Activated CD4-positive, alpha-beta memory T cell treated with anti-CD3 and anti-CD28 coated beads, Interleukin-2, amount 10 ng/mL, durations not matched to agents 7 days and 5 days (primary cell): Measurements from ENCODE around the gene ANKRD9. TPM values are rescaled to one million over a fixed set of nuclear protein-coding genes. Genes with fewer than 3 reads are reported as not detected.
A peak's percentile ranks its signal among the peaks of the same experiment; 100 is the strongest.

ENCODE experiments used
- CTCF ChIA-PET: fragments of 350-600 bp; sonication (Branson Sonifier 250); formaldehyde crosslinking; loops from one replicate; lab custom pipeline; 2021; ENCODE audit warnings: antibody characterized with exemption, inconsistent platforms; lab: Charles Lee
- POLR2A ChIA-PET: fragments of 350-600 bp; sonication (Branson Sonifier 250); formaldehyde crosslinking; loops from one replicate; lab custom pipeline; 2021; ENCODE audit warnings: antibody characterized with exemption; lab: Charles Lee
- DNase-seq: peaks from one replicate; pipeline ENCODE4 v3.0.0-alpha.2; 2020
- H3K27ac Mint-ChIP-seq: one replicate; pipeline ENCODE4 v1.8.0; 2021; ENCODE audit warnings: mild to moderate bottlenecking, mixed read lengths
- H3K27me3 Mint-ChIP-seq: one replicate; pipeline ENCODE4 v1.8.0; 2021; ENCODE audit warnings: mixed read lengths
- H3K36me3 Mint-ChIP-seq: one replicate; pipeline ENCODE4 v1.8.0; 2021; ENCODE audit warnings: low read depth, mixed read lengths
- H3K4me1 Mint-ChIP-seq: one replicate; pipeline ENCODE4 v1.8.0; 2021; ENCODE audit warnings: mixed read lengths
- H3K4me3 Mint-ChIP-seq: one replicate; pipeline ENCODE4 v1.8.0; 2021; ENCODE audit warnings: mild to moderate bottlenecking, mixed read lengths
- H3K9me3 Mint-ChIP-seq: one replicate; pipeline ENCODE4 v1.8.0; 2021; ENCODE audit warnings: mixed read lengths
- total RNA-seq, 2 experiments: library from RNA; stranded (reverse); gene quantifications; one replicate each; pipeline ENCODE4 v1.2.3, GENCODE V29; 2021

ANKRD9 gene
- total RNA-seq, 2 experiments from 2014 or later = 11.2 to 12.3 TPM

- no peaks in the 10 kb centered on the region for H3K36me3 Mint-ChIP-seq
- POLR2A ChIA-PET = no interaction called here
- no peaks in the 10 kb centered on the region for H3K27me3 Mint-ChIP-seq
- H3K27ac Mint-ChIP-seq = no peak overlapping the region
- no peak overlapping the region for H3K4me3 Mint-ChIP-seq
- CTCF ChIA-PET = no interaction called here
- no peaks in the 10 kb centered on the region for H3K9me3 Mint-ChIP-seq
- no peak for DNase-seq
- H3K4me1 Mint-ChIP-seq = peaks cover 20% of the 10 kb centered on the region
These were observed 3.6 kb downstream of the ANKRD9 start for GRCh38 chr14:102505775-102506625.

- Mint-ChIP-seq H3K4me3 (no peak overlapping the region), H3K4me1 (peaks cover 21% of the 10 kb centered on the region), H3K9me3 (no peaks in the 10 kb centered on the region), H3K27ac (no peak overlapping the region), H3K27me3 (no peaks in the 10 kb centered on the region), H3K36me3 (no peaks in the 10 kb centered on the region)
- POLR2A ChIA-PET = no interaction called here
- CTCF ChIA-PET = no interaction called here
- no peak for DNase-seq
These were observed 4.5 kb downstream of the ANKRD9 start for GRCh38 chr14:102505000-102505619.

- Mint-ChIP-seq H3K9me3 (no peaks in the 10 kb centered on the region), H3K4me1 (peaks cover 25% of the 10 kb centered on the region), H3K36me3 (no peaks in the 10 kb centered on the region), H3K27ac (no peak overlapping the region), H3K4me3 (no peak overlapping the region), H3K27me3 (no peaks in the 10 kb centered on the region)
- POLR2A ChIA-PET = no interaction called here
- CTCF ChIA-PET = no interaction called here
- DNase-seq = no peak
These were observed 5.1 kb downstream of the ANKRD9 start for GRCh38 chr14:102504328-102504999.

- Mint-ChIP-seq H3K27me3 (no peaks in the 10 kb centered on the region), H3K4me1 (peaks cover 26% of the 10 kb centered on the region), H3K36me3 (peaks cover 2% of the 10 kb centered on the region), H3K4me3 (no peak overlapping the region), H3K9me3 (no peaks in the 10 kb centered on the region), H3K27ac (no peak overlapping the region)
- CTCF ChIA-PET = no interaction called here
- DNase-seq = no peak
- POLR2A ChIA-PET = no interaction called here
These were observed 5.8 kb downstream of the ANKRD9 start for GRCh38 chr14:102503641-102504327.

- Mint-ChIP-seq H3K27ac (no peak overlapping the region), H3K27me3 (no peaks in the 10 kb centered on the region), H3K4me3 (no peak overlapping the region), H3K4me1 (peaks cover 19% of the 10 kb centered on the region), H3K36me3 (peaks cover 5% of the 10 kb centered on the region), H3K9me3 (no peaks in the 10 kb centered on the region)
- CTCF ChIA-PET = interaction anchor here (1.0 to 3.0 kb wide), 2 partner anchors 14 to 65 kb away, joined by 3 to 20 read pairs; no protein-coding TSS in a partner anchor
- DNase-seq = no peak
- POLR2A ChIA-PET = no interaction called here
These were observed 7.0 kb downstream of the ANKRD9 start for GRCh38 chr14:102502571-102502970.

- ChIA-PET CTCF (interaction anchor here (0.6 to 3.0 kb wide), 3 partner anchors 14 to 64 kb away, joined by 3 to 20 read pairs (median 3); no protein-coding TSS in a partner anchor), POLR2A (no interaction called here)
- Mint-ChIP-seq H3K36me3 (peaks cover 5% of the 10 kb centered on the region), H3K9me3 (no peaks in the 10 kb centered on the region), H3K4me1 (peaks cover 19% of the 10 kb centered on the region), H3K27me3 (no peaks in the 10 kb centered on the region), H3K27ac (no peak overlapping the region), H3K4me3 (no peak overlapping the region)
- no peak for DNase-seq
These were observed 7.7 kb downstream of the ANKRD9 start for GRCh38 chr14:102501751-102502315.

- Mint-ChIP-seq H3K9me3 (no peaks in the 10 kb centered on the region), H3K36me3 (peaks cover 5% of the 10 kb centered on the region), H3K27me3 (no peaks in the 10 kb centered on the region), H3K27ac (peak overlapping the region; percentile 64), H3K4me1 (peaks cover 19% of the 10 kb centered on the region), H3K4me3 (no peak overlapping the region)
- ChIA-PET CTCF (interaction anchor here (0.8 to 3.0 kb wide), 5 partner anchors 9 to 186 kb away, joined by 3 to 20 read pairs (median 4); partner anchors contain the start of gene ANKRD9), POLR2A (interaction anchor here (1.0 kb wide), 1 partner anchor 9 kb away, joined by 8 read pairs; the partner anchor contains the start of gene ANKRD9)
- DNase-seq = no peak
These were observed 8.9 kb downstream of the ANKRD9 start for GRCh38 chr14:102500713-102501112.

GRCh38 chr14:102500158-102500662 lies 9.4 kb downstream of the ANKRD9 start:
- Mint-ChIP-seq H3K9me3 (no peaks in the 10 kb centered on the region), H3K36me3 (peaks cover 5% of the 10 kb centered on the region), H3K27me3 (no peaks in the 10 kb centered on the region), H3K27ac (peak overlapping the region; percentile 64), H3K4me3 (no peak overlapping the region), H3K4me1 (peaks cover 19% of the 10 kb centered on the region)
- peak; percentile 55 for DNase-seq
- CTCF ChIA-PET = interaction anchor here (0.8 to 3.0 kb wide), 5 partner anchors 10 to 186 kb away, joined by 3 to 20 read pairs (median 4); partner anchors contain the start of gene ANKRD9
- POLR2A ChIA-PET = interaction anchor here (1.0 kb wide), 1 partner anchor 10 kb away, joined by 8 read pairs; the partner anchor contains the start of gene ANKRD9

- Mint-ChIP-seq H3K36me3 (peaks cover 5% of the 10 kb centered on the region), H3K27me3 (no peaks in the 10 kb centered on the region), H3K4me3 (no peak overlapping the region), H3K27ac (peak overlapping the region; percentile 64), H3K4me1 (peaks cover 19% of the 10 kb centered on the region), H3K9me3 (no peaks in the 10 kb centered on the region)
- ChIA-PET CTCF (interaction anchor here (0.8 to 3.0 kb wide), 6 partner anchors 10 to 185 kb away, joined by 3 to 20 read pairs (median 4); partner anchors contain the start of gene ANKRD9), POLR2A (interaction anchor here (1.0 kb wide), 2 partner anchors 11 to 25 kb away, joined by 3 to 8 read pairs; partner anchors contain the start of gene ANKRD9)
- DNase-seq = no peak
These were observed 10.0 kb downstream of the ANKRD9 start for GRCh38 chr14:102499401-102500157.

- Mint-ChIP-seq H3K27ac (no peak overlapping the region), H3K4me3 (no peak overlapping the region), H3K9me3 (no peaks in the 10 kb centered on the region), H3K27me3 (no peaks in the 10 kb centered on the region), H3K4me1 (peaks cover 19% of the 10 kb centered on the region), H3K36me3 (peaks cover 5% of the 10 kb centered on the region)
- no peak for DNase-seq
- ChIA-PET CTCF (interaction anchor here (1.4 kb wide), 1 partner anchor 26 kb away, joined by 4 read pairs; no protein-coding TSS in a partner anchor), POLR2A (interaction anchor here (1.0 kb wide), 1 partner anchor 26 kb away, joined by 3 read pairs; no protein-coding TSS in a partner anchor)
These were observed 10.8 kb downstream of the ANKRD9 start for GRCh38 chr14:102498678-102499265.
